B cell (primary cell): ENCODE results near the gene SIGLEC10. TPM values are rescaled to one million over a fixed set of nuclear protein-coding genes. Genes with fewer than 3 reads are reported as not detected.

Experiments used
- ATAC-seq: fragments of 200-7000 bp; cut with Tn5 transposase; one replicate; pipeline ENCODE4 v1.10.0; 2021; ENCODE audit warnings: low read depth, mild to moderate bottlenecking, moderate number of reproducible peaks, moderate library complexity
- CTCF ChIA-PET: fragments of 350-600 bp; sonication (Branson Sonifier 250); formaldehyde crosslinking; loops from one replicate; lab custom pipeline; 2021; ENCODE audit warnings: antibody characterized with exemption, inconsistent platforms; lab: Charles Lee
- POLR2A ChIA-PET: fragments of 350-600 bp; sonication (Branson Sonifier 250); formaldehyde crosslinking; loops from one replicate; lab custom pipeline; 2021; ENCODE audit warnings: antibody characterized with exemption; lab: Charles Lee
- DNase-seq: peaks from one replicate; pipeline ENCODE4 v3.0.0; 2013
- H2AFZ ChIP-seq: 2 replicates; pipeline ENCODE4 v1.6.1; 2012; ENCODE audit warnings: mild to moderate bottlenecking, low read depth, low read length; ENCODE audit not compliant: insufficient read depth, poor library complexity, severe bottlenecking
- H3K27ac ChIP-seq, 2 donors: 1 replicate in 1 of 2; 2 replicates in 1 of 2; pipeline ENCODE4 v1.5.1; 2012 to 2013; ENCODE audit warnings: low read length in 2 of 2, mild to moderate bottlenecking in 2 of 2, moderate library complexity in 1 of 2
- H3K27me3 ChIP-seq, 4 experiments: fragments of 200-600 bp in 1 of 4; sonication (generic) in 1 of 4; replicated peaks in 1 of 4; 1 replicate in 2 of 4; 2 replicates in 2 of 4; pipeline versions ENCODE4 v1.6.1 to v1.7.0; 2013 to 2016; ENCODE audit warnings: low read length in 3 of 4, mild to moderate bottlenecking in 2 of 4, mixed read lengths in 1 of 4, moderate library complexity in 1 of 4; ENCODE audit not compliant: insufficient read depth in 4 of 4, control insufficient read depth in 3 of 4; ENCODE audit errors: control extremely low read depth in 1 of 4
- H3K36me3 ChIP-seq, 2 experiments: replicated peaks in 1 of 2; 1 replicate in 1 of 2; 2 replicates in 1 of 2; pipeline versions ENCODE4 v1.6.1 to v1.7.1; 2013; ENCODE audit warnings: low read length in 1 of 2; ENCODE audit not compliant: insufficient read depth in 2 of 2, control insufficient read depth in 1 of 2; ENCODE audit errors: control extremely low read depth in 1 of 2, extremely low read depth in 1 of 2
- H3K4me1 ChIP-seq, 2 donors: fragments of 200-600 bp in 1 of 2; sonication (generic) in 1 of 2; 1 replicate in 1 of 2; 2 replicates in 1 of 2; pipeline versions ENCODE4 v1.5.1 to v1.6.1; 2013 to 2017; ENCODE audit warnings: low read length in 2 of 2; ENCODE audit not compliant: control insufficient read depth in 2 of 2, insufficient read depth in 2 of 2
- H3K4me2 ChIP-seq: replicated peaks from 2 replicates; pipeline ENCODE3; 2012; ENCODE audit warnings: mild to moderate bottlenecking, low read depth, low read length; ENCODE audit not compliant: poor library complexity, severe bottlenecking
- H3K4me3 ChIP-seq, 5 experiments: fragments of 200-600 bp in 1 of 5; sonication (generic) in 1 of 5; 1 replicate in 3 of 5; 2 replicates in 2 of 5; pipeline versions ENCODE4 v1.5.1 to v1.7.0; 2011 to 2016; ENCODE audit warnings: low read length in 4 of 5, mild to moderate bottlenecking in 4 of 5, low read depth in 2 of 5, control low read depth in 1 of 5, moderate library complexity in 1 of 5; ENCODE audit not compliant: insufficient read depth in 1 of 5; ENCODE audit errors: control extremely low read depth in 1 of 5, extremely low read depth in 1 of 5
- H3K79me2 ChIP-seq: fragments of 200-600 bp; sonication (generic); one replicate; pipeline ENCODE4 v1.6.0; 2016; ENCODE audit warnings: low read length; ENCODE audit not compliant: control insufficient read depth, insufficient read depth
- H3K9ac ChIP-seq: fragments of 200-600 bp; sonication (generic); 2 replicates; pipeline ENCODE4 v1.6.1; 2017; ENCODE audit warnings: mild to moderate bottlenecking, low read length, moderate library complexity
- H3K9me3 ChIP-seq, 3 donors: one replicate each; pipeline versions ENCODE4 v1.6.1 to v1.7.1; 2013; ENCODE audit warnings: low read length in 2 of 3; ENCODE audit not compliant: control insufficient read depth in 2 of 3, insufficient read depth in 1 of 3; ENCODE audit errors: control extremely low read depth in 1 of 3
- H4K20me1 ChIP-seq: 2 replicates; pipeline ENCODE4 v1.6.0; 2012; ENCODE audit warnings: mild to moderate bottlenecking, low read length; ENCODE audit not compliant: insufficient read depth, control insufficient read depth, poor library complexity, severe bottlenecking
- H3K27ac Mint-ChIP-seq: one replicate; pipeline ENCODE4 v1.8.0; 2021; ENCODE audit warnings: mixed read lengths
- H3K27me3 Mint-ChIP-seq: one replicate; pipeline ENCODE4 v1.8.0; 2021; ENCODE audit warnings: mixed read lengths
- H3K4me1 Mint-ChIP-seq: one replicate; pipeline ENCODE4 v1.8.0; 2021; ENCODE audit warnings: mixed read lengths
- H3K4me3 Mint-ChIP-seq: one replicate; pipeline ENCODE4 v1.8.0; 2021; ENCODE audit warnings: mixed read lengths
- H3K9me3 Mint-ChIP-seq: one replicate; pipeline ENCODE4 v1.8.0; 2022; ENCODE audit warnings: mixed read lengths; ENCODE audit not compliant: insufficient read depth
- CTCF ChIP-seq: fragments of 200-600 bp; IDR thresholded peaks from one replicate; pipeline ENCODE4 v1.8.0; 2022; ENCODE audit warnings: antibody characterized with exemption, mild to moderate bottlenecking
- EZH2 ChIP-seq: IDR thresholded peaks from 2 replicates; pipeline ENCODE4 v1.6.1; 2012; ENCODE audit warnings: borderline replicate concordance, low read depth, mild to moderate bottlenecking, moderate library complexity, low read length; ENCODE audit not compliant: insufficient read depth, poor library complexity, severe bottlenecking
- WGBS: methylation state at CpG from one replicate; pipeline ENCODE4 v1.1.5; 2013; ENCODE audit warnings: missing lambda C conversion rate; ENCODE audit not compliant: insufficient coverage; 5-methylcytosine and 5-hydroxymethylcytosine counted together
- intact Hi-C: fragments of 100-400 bp; cut with micrococcal nuclease; formaldehyde crosslinking; loops from one replicate; pipeline ENCODE4 v1.10.0; 2022
- polyA plus RNA-seq: library from polyadenylated mRNA; depleted of rRNA; stranded (reverse); fragments of >200 nt; gene quantifications from 2 replicates; pipeline ENCODE4 v1.2.3, GENCODE V29; 2012
- total RNA-seq, 2 donors: library from RNA; stranded (reverse); fragments of 120-200 nt in 1 of 2; gene quantifications; 1 replicate in 1 of 2; 2 replicates in 1 of 2; pipeline versions ENCODE4 v1.2.3 to v1.2.4, GENCODE V29; 2013 to 2022

SIGLEC10 gene
- total and polyA plus RNA-seq, 2 donors (not counting 1 experiment from before 2014, with no cell fraction given), result 49.1 to 87.6 TPM

DNA sequence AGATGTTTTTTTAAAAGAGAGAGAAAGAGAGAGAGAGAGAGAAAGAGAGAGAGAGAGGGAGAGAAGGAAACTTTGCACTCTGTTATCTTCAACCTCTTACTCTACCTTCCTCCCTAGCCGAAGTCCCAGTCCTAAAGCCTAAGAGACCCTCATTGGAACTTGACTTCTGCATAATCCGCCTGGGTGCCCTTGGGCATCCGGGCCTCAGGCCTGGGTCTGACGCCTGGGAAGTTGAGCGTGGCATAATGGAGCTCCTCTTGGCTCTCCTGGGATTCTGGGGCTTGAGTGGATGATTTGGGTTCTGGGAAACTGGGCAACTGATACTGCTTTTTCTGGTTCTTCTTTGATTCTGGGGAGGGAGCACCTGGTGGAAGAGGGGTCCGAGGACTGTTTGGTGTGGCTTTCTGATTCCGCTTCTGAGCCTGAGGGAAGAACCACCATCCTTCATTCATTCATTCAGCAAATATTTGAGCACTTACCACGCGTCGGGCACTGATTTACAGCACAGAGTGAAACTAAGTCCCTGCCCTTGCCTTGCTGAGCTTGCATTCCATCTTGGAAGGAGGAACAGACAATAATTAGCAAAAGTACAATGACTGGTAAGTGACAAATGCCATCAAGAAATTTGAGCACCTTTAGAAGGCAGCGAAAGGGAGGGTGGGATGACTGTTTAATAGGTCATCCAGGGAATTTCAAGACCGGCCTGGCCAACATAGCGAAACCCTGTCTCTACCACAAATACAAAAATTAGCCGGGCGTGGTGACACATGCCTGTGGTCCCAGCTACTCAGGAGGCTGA is 6.3 kb downstream of the SIGLEC10 start:
- H3K27me3 Mint-ChIP-seq, result no peaks in the 10 kb centered on the region
- no peaks in the 10 kb centered on the region for H3K9me3 ChIP-seq
- no peak overlapping the region for H2AFZ ChIP-seq
- peaks cover 4 to 37% of the 10 kb centered on the region in 2 experiments for H3K36me3 ChIP-seq
- TF ChIP-seq CTCF, result no peak
- no peak for TF ChIP-seq EZH2
- H3K27ac Mint-ChIP-seq, result no peak overlapping the region
- H3K9ac ChIP-seq, result no peak overlapping the region
- H3K9me3 Mint-ChIP-seq, result no peaks in the 10 kb centered on the region
- H3K4me1 Mint-ChIP-seq, result peaks cover 34% of the 10 kb centered on the region
- ATAC-seq, result no peak
- H3K27ac ChIP-seq, result no peak overlapping the region
- H3K4me2 ChIP-seq, result no peak overlapping the region
- H3K4me1 ChIP-seq, result peaks cover 25 to 40% of the 10 kb centered on the region in 2 donors
- no peak for DNase-seq
- no peaks in the 10 kb centered on the region for H3K27me3 ChIP-seq
- CTCF ChIA-PET, result interaction anchor here (1.4 kb wide), 1 partner anchor 26 kb away, joined by 4 read pairs; no protein-coding TSS in a partner anchor
- intact Hi-C loops, result loop anchor here (10.0 kb wide), 1 partner anchor 144 kb away; no protein-coding TSS in a partner anchor
- H4K20me1 ChIP-seq, result no peaks in the 10 kb centered on the region
- no peak overlapping the region for H3K4me3 Mint-ChIP-seq
- no peak overlapping the region for H3K4me3 ChIP-seq
- peaks cover 16% of the 10 kb centered on the region for H3K79me2 ChIP-seq
- WGBS, result 98% methylated on average over 4 of the region's 15 CpGs
- POLR2A ChIA-PET, result no interaction called here
